HepG2 (cell line): Measurements from ENCODE around the gene TRPT1. TPM values are rescaled to one million over a fixed set of nuclear protein-coding genes. Genes with fewer than 3 reads are reported as not detected.

Source experiments
- AHDC1 ChIP-seq: sonication (generic); formaldehyde crosslinking; IDR thresholded peaks from 2 replicates; pipeline ENCODE4 v1.5.1; 2020; ENCODE audit warnings: mild to moderate bottlenecking, missing genetic modification reagents, borderline replicate concordance
- CC2D1A ChIP-seq: sonication (generic); formaldehyde crosslinking; IDR thresholded peaks from 2 replicates; pipeline ENCODE4 v1.8.1; 2023; ENCODE audit warnings: mild to moderate bottlenecking, missing genetic modification reagents
- CHD4 ChIP-seq: fragments of 200-600 bp; sonication (generic); IDR thresholded peaks from 2 replicates; pipeline ENCODE4 v1.7.0; 2017; ENCODE audit warnings: mild to moderate bottlenecking, low read length, borderline replicate concordance
- HNF4G ChIP-seq, 2 experiments: sonication (generic) in 1 of 2; formaldehyde crosslinking in 1 of 2; IDR thresholded peaks; 2 replicates each; pipeline versions ENCODE4 v1.4.0 to v1.6.1; 2011 to 2020; ENCODE audit warnings: borderline replicate concordance in 2 of 2, low read depth in 2 of 2, mild to moderate bottlenecking in 2 of 2, low read length in 1 of 2, missing genetic modification reagents in 1 of 2, moderate library complexity in 1 of 2
- HOXA9 ChIP-seq: sonication (generic); formaldehyde crosslinking; IDR thresholded peaks from 2 replicates; pipeline ENCODE4 v1.8.1; 2022; ENCODE audit warnings: missing genetic modification reagents, mild to moderate bottlenecking, moderate library complexity, borderline replicate concordance
- NR2F1 ChIP-seq, 2 experiments: fragments of 450-650 bp in 1 of 2; formaldehyde crosslinking in 1 of 2; IDR thresholded peaks; 2 replicates each; pipeline versions ENCODE4 v1.5.0 to v1.6.1; 2016 to 2020; ENCODE audit warnings: mild to moderate bottlenecking in 1 of 2, missing compliant biosample characterization in 1 of 2, missing genetic modification reagents in 1 of 2, moderate library complexity in 1 of 2
- TBX2 ChIP-seq: sonication (generic); formaldehyde crosslinking; IDR thresholded peaks from 2 replicates; pipeline ENCODE4 v1.5.0; 2020; ENCODE audit warnings: missing genetic modification reagents, mild to moderate bottlenecking, borderline replicate concordance
- THAP11 ChIP-seq: IDR thresholded peaks from 2 replicates; pipeline ENCODE4 v1.6.1; 2016; ENCODE audit warnings: missing biosample characterization, missing genetic modification reagents
- ZNF784 ChIP-seq: sonication (generic); formaldehyde crosslinking; IDR thresholded peaks from 2 replicates; pipeline ENCODE4 v1.5.1; 2020; ENCODE audit warnings: missing genetic modification reagents, mild to moderate bottlenecking, borderline replicate concordance
- ZNF792 ChIP-seq: IDR thresholded peaks from 2 replicates; pipeline ENCODE4 v1.6.1; 2016
- polyA plus RNA-seq, 8 experiments: library from polyadenylated mRNA; depleted of rRNA in 3 of 8; stranded (reverse) in 7 of 8; unstranded in 1 of 8; fragments of >200 nt; fragmentation: Illumina TruSeq in 4 of 8; extraction: Trizol in 4 of 8; gene quantifications; 2 replicates each; pipeline versions ENCODE4 v1.2.1 to v1.2.3, GENCODE V29; 2011 to 2016; ENCODE audit warnings: low read depth in 4 of 8, missing spikeins in 1 of 8, mixed read lengths in 1 of 8; ENCODE audit not compliant: insufficient read depth in 1 of 8
- total RNA-seq, 5 experiments: library from RNA; depleted of rRNA; stranded (reverse); fragments of >200 nt; fragmentation: Illumina TruSeq; extraction: Trizol; gene quantifications; 2 replicates each; pipeline ENCODE4 v1.2.3, GENCODE V29; 2016; ENCODE audit warnings: low read depth in 1 of 5
- TF ChIP-seq, protein P1 (sequence below), 2 experiments: fragments of 450-650 bp in 1 of 2; sonication (generic) in 1 of 2; formaldehyde crosslinking in 1 of 2; IDR thresholded peaks; 2 replicates each; pipeline versions ENCODE4 v1.6.1 to v1.8.0; 2016 to 2022; ENCODE audit warnings: antibody characterized with exemption in 1 of 2, mild to moderate bottlenecking in 1 of 2, missing genetic modification reagents in 1 of 2

Gene TRPT1
- total and polyA plus RNA-seq, 2 of the 13 experiments (the other 11 are each of a cell fraction or from before 2014, with no cell fraction given), result 24.8 to 40.7 TPM

DNA sequence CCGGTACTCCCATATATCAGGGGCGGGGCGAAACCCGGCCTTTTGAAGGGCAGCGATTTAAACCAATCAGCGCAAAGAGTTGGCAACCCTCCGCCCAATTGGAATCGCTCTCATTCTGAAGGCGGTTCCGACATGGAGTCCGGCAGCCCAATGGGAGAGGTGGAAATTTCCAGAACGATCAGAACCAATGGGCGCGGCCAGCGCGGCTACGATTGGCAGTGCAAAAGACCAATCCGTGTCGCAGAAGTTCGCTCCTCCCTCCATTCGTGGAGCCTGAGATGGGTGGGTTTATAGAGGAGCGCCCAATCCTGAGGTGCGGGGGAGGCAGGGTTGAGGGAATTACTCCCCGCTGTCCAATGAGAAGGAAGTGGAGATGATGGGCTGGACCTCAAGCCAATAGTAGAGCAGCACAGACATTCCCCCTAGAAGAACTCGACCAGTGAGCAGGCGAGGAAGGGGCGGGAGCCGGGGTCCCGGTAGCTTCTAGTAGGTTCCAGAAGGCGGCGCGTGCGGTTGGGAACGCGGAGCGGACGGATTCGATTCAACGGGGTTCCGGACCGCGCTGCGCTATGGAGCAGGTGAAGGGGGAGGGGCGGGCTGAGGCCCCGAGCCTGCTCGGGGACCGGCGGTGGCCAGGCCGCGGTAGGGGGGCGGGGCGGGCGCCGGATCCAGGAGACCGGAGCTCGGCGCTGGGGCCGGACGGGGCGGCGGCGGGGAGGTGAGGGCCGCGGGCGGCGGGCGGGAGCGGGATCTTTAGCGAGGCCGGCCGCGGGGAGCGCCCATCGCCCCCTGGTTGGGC lies 40.1 kb downstream of the TRPT1 start, which contains the start of gene STIP1 (continued):
- TF ChIP-seq, protein P1, sequence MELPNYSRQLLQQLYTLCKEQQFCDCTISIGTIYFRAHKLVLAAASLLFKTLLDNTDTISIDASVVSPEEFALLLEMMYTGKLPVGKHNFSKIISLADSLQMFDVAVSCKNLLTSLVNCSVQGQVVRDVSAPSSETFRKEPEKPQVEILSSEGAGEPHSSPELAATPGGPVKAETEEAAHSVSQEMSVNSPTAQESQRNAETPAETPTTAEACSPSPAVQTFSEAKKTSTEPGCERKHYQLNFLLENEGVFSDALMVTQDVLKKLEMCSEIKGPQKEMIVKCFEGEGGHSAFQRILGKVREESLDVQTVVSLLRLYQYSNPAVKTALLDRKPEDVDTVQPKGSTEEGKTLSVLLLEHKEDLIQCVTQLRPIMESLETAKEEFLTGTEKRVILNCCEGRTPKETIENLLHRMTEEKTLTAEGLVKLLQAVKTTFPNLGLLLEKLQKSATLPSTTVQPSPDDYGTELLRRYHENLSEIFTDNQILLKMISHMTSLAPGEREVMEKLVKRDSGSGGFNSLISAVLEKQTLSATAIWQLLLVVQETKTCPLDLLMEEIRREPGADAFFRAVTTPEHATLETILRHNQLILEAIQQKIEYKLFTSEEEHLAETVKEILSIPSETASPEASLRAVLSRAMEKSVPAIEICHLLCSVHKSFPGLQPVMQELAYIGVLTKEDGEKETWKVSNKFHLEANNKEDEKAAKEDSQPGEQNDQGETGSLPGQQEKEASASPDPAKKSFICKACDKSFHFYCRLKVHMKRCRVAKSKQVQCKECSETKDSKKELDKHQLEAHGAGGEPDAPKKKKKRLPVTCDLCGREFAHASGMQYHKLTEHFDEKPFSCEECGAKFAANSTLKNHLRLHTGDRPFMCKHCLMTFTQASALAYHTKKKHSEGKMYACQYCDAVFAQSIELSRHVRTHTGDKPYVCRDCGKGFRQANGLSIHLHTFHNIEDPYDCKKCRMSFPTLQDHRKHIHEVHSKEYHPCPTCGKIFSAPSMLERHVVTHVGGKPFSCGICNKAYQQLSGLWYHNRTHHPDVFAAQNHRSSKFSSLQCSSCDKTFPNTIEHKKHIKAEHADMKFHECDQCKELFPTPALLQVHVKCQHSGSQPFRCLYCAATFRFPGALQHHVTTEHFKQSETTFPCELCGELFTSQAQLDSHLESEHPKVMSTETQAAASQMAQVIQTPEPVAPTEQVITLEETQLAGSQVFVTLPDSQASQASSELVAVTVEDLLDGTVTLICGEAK (IDR thresholded peaks at IDR 0.05), result no peak
- TF ChIP-seq, protein P1 (CRISPR knock-in tag; IDR thresholded peaks at IDR 0.05), result no peak
- no peak for TF ChIP-seq ZNF784
- TF ChIP-seq CHD4, result no peak
- no peak for TF ChIP-seq TBX2 (CRISPR knock-in tag)
- no peak; the same call in 1 of the 2 replicates for TF ChIP-seq AHDC1 (CRISPR knock-in tag)
- TF ChIP-seq NR2F1 (CRISPR knock-in tag; IDR thresholded peaks at IDR 0.05), result no peak
- TF ChIP-seq ZNF792 (CRISPR knock-in tag), result peak; percentile 84
- TF ChIP-seq HNF4G (IDR thresholded peaks at IDR 0.05; ENCODE audit: borderline replicate concordance, low read depth, low read length), result no peak
- no peak for TF ChIP-seq HNF4G (CRISPR knock-in tag; IDR thresholded peaks at IDR 0.05; ENCODE audit: borderline replicate concordance, low read depth)
- peak; percentile 65 for TF ChIP-seq THAP11 (CRISPR knock-in tag)
- no peak for TF ChIP-seq CC2D1A (CRISPR knock-in tag)
- no peak for TF ChIP-seq HOXA9 (CRISPR knock-in tag)
